Melanocyte of skin (primary cell): Measurements from ENCODE around the gene CSNK1G1. TPM values are rescaled to one million over a fixed set of nuclear protein-coding genes. Genes with fewer than 3 reads are reported as not detected.

Experiments
- small RNA-seq, 2 donors: library from RNA; depleted of rRNA; stranded (forward); fragments of <200 nt; gene quantifications; one replicate each; pipeline ENCODE3, GENCODE V24; 2012
- total RNA-seq, 2 donors: library from RNA; depleted of rRNA; stranded (reverse); fragments of >200 nt; gene quantifications; 2 replicates each; pipeline ENCODE4 v1.2.3, GENCODE V29; 2012

Gene CSNK1G1
- 10 to 100 TPM; 36.8 to 54.9 TPM for total RNA-seq

GRCh38 chr15:64355944-64356709 is at the start of gene CSNK1G1:
TSS of gene CSNK1G1 (minus strand) at chr15:64356173. CDS start at chr15:64300499, 55,674 bp downstream.

GRCh38 chr15:64387562-64388168 is 31.7 kb upstream of the CSNK1G1 start, which contains the start of gene TRIP4:
TSS of gene TRIP4 (plus strand) at chr15:64387836. CDS start at chr15:64387864, 28 bp downstream.

GRCh38 chr15:64381000-64381751 is 25.2 kb upstream of the CSNK1G1 start, which contains the start of gene PCLAF:
TSS of gene PCLAF (minus strand) at chr15:64381441. CDS start at chr15:64381371, 70 bp downstream.

GRCh38 chr15:64162869-64163658 is 192.9 kb downstream of the CSNK1G1 start, which contains the start of gene PPIB:
TSS of gene PPIB (minus strand) at chr15:64163022. CDS start at chr15:64162986, 36 bp downstream.

GRCh38 chr15:64151727-64152506 is 204.1 kb downstream of the CSNK1G1 start, which contains the start of gene SNX22:
TSS of gene SNX22 (plus strand) at chr15:64151731. CDS start at chr15:64151776, 45 bp downstream.

Small RNA genes lying within 50 kb of the gene (small RNA-seq; reads per million reads assigned to genes)
- 0 reads per million in 2 donors for gene RF00554

Other genes starting within 250 kb of the CSNK1G1 start
- under 1 TPM; under 0.01 TPM for gene SNX22, start 204.4 kb downstream of the CSNK1G1 start, total RNA-seq
- 100 to 1,000 TPM; 385 to 781 TPM for gene PPIB, start 193.2 kb downstream of the CSNK1G1 start, total RNA-seq
- 10 to 100 TPM; 16.5 to 39.0 TPM for gene PCLAF, start 25.3 kb upstream of the CSNK1G1 start, total RNA-seq
- gene TRIP4, start 31.7 kb upstream of the CSNK1G1 start, total RNA-seq = 10 to 100 TPM in 1 of 2 donors, 1 to 10 TPM in 1; 9.6 to 12.0 TPM
- gene ZNF609, start 104.4 kb upstream of the CSNK1G1 start, total RNA-seq = 10 to 100 TPM; 15.3 to 16.2 TPM